ENCODE measurements around the gene DOCK4. TPM values are rescaled to one million over a fixed set of nuclear protein-coding genes. Genes with fewer than 3 reads are reported as not detected.

The DOCK4 gene
- total and polyA plus RNA-seq, 2 of the 8 experiments (the other 6 are each of a cell fraction or from before 2014, with no cell fraction given), result 5.1 to 23.6 TPM

- Histone ChIP-seq H2BK120ac (replicated peaks; ENCODE audit: low read depth, low read length) (no peak overlapping the region), H4K5ac (ENCODE audit: insufficient read length, low read depth, low read length) (no peak overlapping the region), H3K4me2 (ENCODE audit: insufficient read depth in 1 of 2, low read depth in 2 of 2, low read length in 2 of 2) (no peak overlapping the region), H3K18ac (ENCODE audit: extremely low read depth, low read length) (no peak overlapping the region), H3K4ac (replicated peaks; ENCODE audit: insufficient read length, low read depth, low read length) (no peak overlapping the region), H4K20me1 (replicated peaks in 1 of 2; ENCODE audit: control insufficient read depth in 1 of 2, insufficient read depth in 2 of 2, low read length in 2 of 2) (no peaks in the 10 kb centered on the region), H3K4me3 (ENCODE audit: extremely low read depth in 1 of 4, insufficient read depth in 2 of 4, low read depth in 3 of 4, low read length in 4 of 4) (no peak overlapping the region), H4K91ac (replicated peaks; ENCODE audit: insufficient read length, low read length) (no peak overlapping the region), H2BK20ac (ENCODE audit: low read length) (no peak overlapping the region), H2BK5ac (ENCODE audit: low read depth, low read length) (no peak overlapping the region), H3K4me1 (replicated peaks in 1 of 4; ENCODE audit: control insufficient read depth in 3 of 4, insufficient read depth in 4 of 4, low read length in 3 of 4) (no peaks in the 10 kb centered on the region), H3K9me3 (ENCODE audit: insufficient read depth in 2 of 2, low read depth in 1 of 2, low read length in 1 of 2) (no peaks in the 10 kb centered on the region), H3K23ac (ENCODE audit: insufficient read length) (no peak overlapping the region), H3K79me1 (ENCODE audit: low read depth, low read length) (no peaks in the 10 kb centered on the region), H2BK12ac (ENCODE audit: low read depth, low read length) (no peak overlapping the region), H3K79me2 (ENCODE audit: control insufficient read depth in 1 of 2, insufficient read depth in 2 of 2, low read length in 2 of 2) (no peaks in the 10 kb centered on the region), H4K8ac (ENCODE audit: extremely low read depth, insufficient read depth, low read length) (no peak overlapping the region), H3K36me3 (ENCODE audit: control insufficient read depth in 2 of 4, insufficient read depth in 4 of 4, low read length in 3 of 4) (no peaks in the 10 kb centered on the region; a peak in 2 of 8 replicates), H3K27me3 (replicated peaks in 1 of 4; ENCODE audit: control insufficient read depth in 3 of 4, extremely low read depth in 1 of 4, insufficient read depth in 3 of 4, low read length in 3 of 4) (no peaks in the 10 kb centered on the region), H2AFZ (ENCODE audit: low read length) (no peak overlapping the region), H3K14ac (ENCODE audit: insufficient read length) (no peak overlapping the region), H2AK5ac (ENCODE audit: low read depth, low read length) (no peak overlapping the region), H3K56ac (replicated peaks; ENCODE audit: insufficient read length, low read depth, low read length) (no peak overlapping the region), H3K27ac (ENCODE audit: low read depth, low read length) (no peak overlapping the region), H3K23me2 (ENCODE audit: low read depth, low read length) (no peaks in the 10 kb centered on the region), H2BK15ac (ENCODE audit: low read length) (no peak overlapping the region), H3K9ac (replicated peaks in 1 of 4; ENCODE audit: extremely low read depth in 1 of 4, low read depth in 3 of 4, low read length in 3 of 4) (no peak overlapping the region)
- CTCF ChIA-PET (ENCODE audit: partially characterized antibody), result no interaction called here
- POLR2A ChIA-PET (ENCODE audit: partially characterized antibody), result no interaction called here
- 97% methylated on average over 1 of the region's 1 CpG; no CpG with 5 or more reads in 1 of the 2 experiments for WGBS, 2 experiments (ENCODE audit: extremely low coverage in 1 of 2, insufficient coverage in 1 of 2, insufficient read length in 1 of 2, insufficient replicate concordance in 2 of 2, low coverage in 1 of 2, low lambda C conversion rate in 2 of 2, missing lambda C conversion rate in 1 of 2)
- DNase-seq (ENCODE audit: low read depth in 1 of 2, low spot score in 2 of 2), result no peak
- TF ChIP-seq HDAC6 (IDR thresholded peaks at IDR 0.05; ENCODE audit: low read depth, low read length), result no peak
- no peak for TF ChIP-seq SIN3A (conservative IDR thresholded peaks at IDR 0.05 in 1 of 2, IDR thresholded peaks at IDR 0.05 in 1 of 2; ENCODE audit: low read depth in 1 of 2, low read length in 2 of 2)
- TF ChIP-seq FOSL1 (IDR thresholded peaks at IDR 0.05; ENCODE audit: insufficient read depth, low read depth, low read length), result no peak
- no peak for TF ChIP-seq CHD1 (IDR thresholded peaks at IDR 0.05; ENCODE audit: low read depth, low read length)
- TF ChIP-seq TAF7 (optimal IDR thresholded peaks at IDR 0.05; ENCODE audit: borderline replicate concordance, low read depth, low read length), result no peak
- no peak for TF ChIP-seq NRF1 (IDR thresholded peaks at IDR 0.05; ENCODE audit: low read depth, low read length)
- TF ChIP-seq KDM1A (IDR thresholded peaks at IDR 0.05; ENCODE audit: borderline replicate concordance, low read length), result no peak
- TF ChIP-seq TCF12 (IDR thresholded peaks at IDR 0.05; ENCODE audit: low read depth, low read length), result no peak
- TF ChIP-seq RAD21 (IDR thresholded peaks at IDR 0.05 in 1 of 2, conservative IDR thresholded peaks at IDR 0.05 in 1 of 2; ENCODE audit: low read depth in 2 of 2, low read length in 2 of 2), result no peak
- TF ChIP-seq ATF2 (IDR thresholded peaks at IDR 0.05; ENCODE audit: low read length), result no peak
- TF ChIP-seq RFX5 (IDR thresholded peaks at IDR 0.05; ENCODE audit: borderline replicate concordance, low read depth, low read length), result no peak
- FAIRE-seq, result no peak
These were observed 224.1 kb downstream of the DOCK4 start for GRCh38 chr7:111982133-111982532.

Data from H1 (cell line).